Activated naive CD8-positive, alpha-beta T cell treated with anti-CD3 and anti-CD28 coated beads for 36 hours (primary cell): ENCODE results near the gene MAGEE1. TPM values are rescaled to one million over a fixed set of nuclear protein-coding genes. Genes with fewer than 3 reads are reported as not detected.
A peak's percentile ranks its signal among the peaks of the same experiment; 100 is the strongest.

Experiments used
- DNase-seq: peaks from one replicate; pipeline ENCODE4 v3.0.0; 2021
- H3K27ac Mint-ChIP-seq: one replicate; pipeline ENCODE4 v1.8.0; 2022; ENCODE audit warnings: mild to moderate bottlenecking, moderate library complexity, mixed read lengths
- H3K27me3 Mint-ChIP-seq: one replicate; pipeline ENCODE4 v1.8.0; 2022; ENCODE audit warnings: mild to moderate bottlenecking, mixed read lengths
- H3K36me3 Mint-ChIP-seq: one replicate; pipeline ENCODE4 v1.8.0; 2021; ENCODE audit warnings: mild to moderate bottlenecking, mixed read lengths
- H3K4me1 Mint-ChIP-seq: one replicate; pipeline ENCODE4 v1.8.0; 2021; ENCODE audit warnings: mixed read lengths
- H3K4me3 Mint-ChIP-seq: one replicate; pipeline ENCODE4 v1.8.0; 2022; ENCODE audit warnings: mild to moderate bottlenecking, moderate library complexity, mixed read lengths
- H3K9me3 Mint-ChIP-seq: one replicate; pipeline ENCODE4 v1.8.0; 2022; ENCODE audit warnings: mixed read lengths
- total RNA-seq, 2 experiments: library from RNA; stranded (reverse); gene quantifications; one replicate each; pipeline ENCODE4 v1.2.3, GENCODE V29; 2021

The MAGEE1 gene
- 1 to 10 TPM; 4.6 to 5.3 TPM for total RNA-seq

- Mint-ChIP-seq H3K27ac (peak within 1 kb of the TSS; percentile 81), H3K4me3 (peak within 1 kb of the TSS; percentile 85), H3K27me3 (no peaks in the 10 kb centered on the region), H3K36me3 (no peaks in the 10 kb centered on the region), H3K4me1 (peaks cover 24% of the 10 kb centered on the region), H3K9me3 (no peaks in the 10 kb centered on the region)
- peak; percentile 75 for DNase-seq
Measured at GRCh38 chrX:76427560-76428242, at the start of gene MAGEE1. MAGEE1 (plus strand) TSS chrX:76427710; CDS start chrX:76427931, 221 bp downstream.

GRCh38 chrX:76398970-76399369, 28.5 kb upstream of the MAGEE1 start:
- Mint-ChIP-seq H3K9me3 (peaks cover 5% of the 10 kb centered on the region), H3K36me3 (no peaks in the 10 kb centered on the region), H3K27me3 (no peaks in the 10 kb centered on the region), H3K27ac (no peak overlapping the region), H3K4me3 (no peak overlapping the region), H3K4me1 (no peaks in the 10 kb centered on the region)
- DNase-seq, result no peak

DNA sequence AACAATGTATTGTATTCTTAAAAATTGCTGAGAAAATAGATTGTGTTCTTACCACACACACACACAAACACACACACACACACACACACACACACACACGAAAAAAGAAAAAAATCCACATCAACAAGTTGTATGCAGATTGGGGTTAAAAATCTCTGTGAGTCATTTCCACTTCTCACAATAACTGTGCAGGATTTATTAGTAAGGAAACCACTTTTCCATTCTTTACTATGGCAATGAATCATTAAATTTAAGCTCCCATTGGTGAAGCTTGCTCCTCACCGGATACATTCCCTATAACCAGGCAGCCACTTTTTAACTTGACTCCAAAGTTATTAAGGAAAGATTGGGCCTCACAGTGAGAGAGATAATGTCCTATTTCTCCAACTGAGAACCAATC, 19.7 kb upstream of the MAGEE1 start:
- Mint-ChIP-seq H3K27me3 (no peaks in the 10 kb centered on the region), H3K4me3 (no peak overlapping the region), H3K9me3 (no peaks in the 10 kb centered on the region), H3K36me3 (no peaks in the 10 kb centered on the region), H3K4me1 (no peaks in the 10 kb centered on the region), H3K27ac (no peak overlapping the region)
- DNase-seq, result no peak

- H3K27ac Mint-ChIP-seq, result no peak overlapping the region
- no peak overlapping the region for H3K4me3 Mint-ChIP-seq
Measured at GRCh38 chrX:76420237-76420636, 7.3 kb upstream of the MAGEE1 start.

DNA sequence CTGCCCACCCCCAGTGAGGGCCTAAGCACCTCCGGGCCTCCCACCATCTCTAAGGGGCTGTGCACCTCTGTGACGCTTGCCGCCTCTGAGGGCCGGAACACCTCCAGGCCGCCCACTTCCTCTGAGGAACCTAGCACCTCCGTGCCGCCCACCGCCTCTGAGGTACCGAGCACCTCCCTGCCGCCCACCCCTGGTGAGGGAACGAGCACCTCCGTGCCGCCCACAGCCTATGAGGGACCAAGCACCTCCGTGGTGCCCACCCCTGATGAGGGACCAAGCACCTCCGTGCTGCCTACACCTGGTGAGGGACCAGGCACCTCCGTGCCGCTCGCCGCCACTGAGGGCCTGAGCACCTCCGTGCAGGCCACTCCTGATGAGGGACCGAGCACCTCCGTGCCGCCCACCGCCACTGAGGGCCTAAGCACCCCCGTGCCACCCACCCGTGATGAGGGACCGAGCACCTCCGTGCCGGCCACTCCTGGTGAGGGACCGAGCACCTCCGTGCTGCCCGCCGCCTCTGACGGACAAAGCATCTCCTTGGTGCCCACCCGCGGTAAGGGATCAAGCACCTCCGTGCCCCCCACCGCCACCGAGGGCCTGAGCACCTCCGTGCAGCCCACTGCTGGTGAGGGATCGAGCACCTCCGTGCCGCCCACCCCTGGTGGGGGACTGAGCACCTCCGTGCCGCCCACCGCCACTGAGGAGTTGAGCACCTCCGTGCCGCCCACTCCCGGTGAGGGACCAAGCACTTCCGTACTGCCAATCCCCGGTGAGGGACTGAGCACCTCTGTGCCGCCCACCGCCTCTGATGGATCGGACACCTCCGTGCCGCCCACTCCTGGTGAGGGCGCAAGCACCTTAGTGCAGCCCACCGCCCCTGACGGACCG, 977 bp downstream of the MAGEE1 start:
- Mint-ChIP-seq H3K4me1 (peaks cover 27% of the 10 kb centered on the region), H3K9me3 (no peaks in the 10 kb centered on the region), H3K36me3 (no peaks in the 10 kb centered on the region), H3K27ac (peak overlapping the region; percentile 81), H3K4me3 (peak overlapping the region; percentile 85), H3K27me3 (no peaks in the 10 kb centered on the region)
- DNase-seq, result peak; percentile 40

More at GRCh38 chrX:76420237-76420636, 7.3 kb upstream of the MAGEE1 start:
- no peaks in the 10 kb centered on the region for H3K9me3 Mint-ChIP-seq
- DNase-seq, result no peak
- H3K4me1 Mint-ChIP-seq, result peaks cover 1% of the 10 kb centered on the region
- no peaks in the 10 kb centered on the region for H3K36me3 Mint-ChIP-seq
- H3K27me3 Mint-ChIP-seq, result no peaks in the 10 kb centered on the region

DNA sequence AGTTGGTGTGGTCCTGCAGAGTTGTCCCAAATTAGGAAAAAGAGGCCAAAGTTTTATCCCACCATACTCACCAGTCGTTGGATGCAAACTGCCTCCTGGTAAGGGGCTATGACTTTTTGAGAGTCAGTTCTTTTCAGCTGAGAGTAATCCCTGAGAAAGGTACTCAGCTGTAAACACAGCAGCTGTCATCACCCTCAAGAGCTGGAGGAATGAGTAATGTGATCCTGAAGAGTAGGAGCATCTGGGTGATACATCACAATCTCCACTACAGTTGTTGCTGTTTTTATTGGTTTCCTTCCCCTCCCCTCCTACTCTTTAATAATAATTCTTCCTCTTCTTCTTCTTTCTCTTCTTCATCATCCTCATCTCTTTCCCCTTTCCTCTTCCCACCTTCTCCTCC, 5.7 kb downstream of the MAGEE1 start:
- Mint-ChIP-seq H3K9me3 (no peaks in the 10 kb centered on the region), H3K27me3 (no peaks in the 10 kb centered on the region), H3K4me3 (no peak overlapping the region), H3K27ac (no peak overlapping the region), H3K36me3 (no peaks in the 10 kb centered on the region), H3K4me1 (peaks cover 39% of the 10 kb centered on the region)
- DNase-seq, result no peak

DNA sequence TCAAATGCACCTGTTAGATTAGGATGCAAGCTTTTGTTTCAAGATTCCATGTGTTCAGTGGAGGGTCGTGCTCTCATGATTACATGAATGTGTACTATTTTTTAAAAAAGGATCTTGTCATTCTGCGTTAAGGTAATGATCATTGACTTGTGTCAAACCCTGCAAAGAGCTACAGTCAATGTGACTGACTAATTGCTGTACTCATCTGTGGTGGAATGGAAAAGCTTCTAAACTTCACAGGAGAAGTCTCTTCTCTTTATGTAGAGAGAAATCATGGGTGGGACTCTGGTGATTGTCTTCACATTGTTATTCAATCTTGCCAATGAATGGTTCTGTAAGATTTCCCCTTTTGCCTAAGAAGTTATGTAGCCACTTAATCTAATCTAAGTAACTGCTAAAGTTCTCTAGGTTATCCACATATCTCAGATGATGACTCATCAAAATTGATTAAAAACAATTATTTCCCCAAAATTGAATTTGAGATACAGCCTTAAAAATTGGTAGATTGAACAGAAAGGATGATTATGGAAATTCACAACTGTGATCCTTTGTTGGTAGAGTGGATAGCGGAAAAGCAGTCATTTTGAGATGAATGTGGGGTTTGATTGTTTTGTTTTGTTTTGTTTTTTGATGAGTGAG, 6.7 kb downstream of the MAGEE1 start:
- H3K27ac Mint-ChIP-seq, result no peak overlapping the region

DNA sequence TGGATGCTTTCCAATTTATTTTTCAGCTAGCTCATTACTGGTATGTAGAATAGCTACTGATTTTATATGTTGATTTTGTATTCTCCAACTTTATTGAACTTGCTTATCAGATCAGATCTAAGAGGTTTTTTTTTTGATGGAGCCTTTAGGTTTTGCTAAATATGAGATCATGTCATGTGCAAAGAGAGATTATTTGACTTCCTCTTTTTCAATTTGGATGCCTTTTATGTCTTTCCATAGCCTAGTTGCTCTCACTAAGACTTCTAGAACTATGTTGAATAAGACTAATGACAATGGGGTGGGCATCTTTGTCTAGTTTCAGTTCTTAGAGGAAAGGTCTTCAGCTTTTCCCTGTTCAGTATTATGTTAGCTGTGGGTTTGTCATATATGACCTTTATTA, 11.7 kb downstream of the MAGEE1 start:
- peaks cover 15% of the 10 kb centered on the region for H3K36me3 Mint-ChIP-seq
- H3K4me1 Mint-ChIP-seq, result peaks cover 19% of the 10 kb centered on the region
- no peaks in the 10 kb centered on the region for H3K27me3 Mint-ChIP-seq
- peaks cover 13% of the 10 kb centered on the region for H3K9me3 Mint-ChIP-seq
- no peak overlapping the region for H3K27ac Mint-ChIP-seq
- no peak for DNase-seq
- no peak overlapping the region for H3K4me3 Mint-ChIP-seq

More for the DNA sequence above, 6.7 kb downstream of the MAGEE1 start:
- DNase-seq, result no peak
- Mint-ChIP-seq H3K4me3 (no peak overlapping the region), H3K4me1 (peaks cover 43% of the 10 kb centered on the region), H3K9me3 (no peaks in the 10 kb centered on the region), H3K36me3 (peaks cover 3% of the 10 kb centered on the region), H3K27me3 (no peaks in the 10 kb centered on the region)

GRCh38 chrX:76453737-76454406, 26.4 kb downstream of the MAGEE1 start:
- Mint-ChIP-seq H3K36me3 (peaks cover 5% of the 10 kb centered on the region), H3K27me3 (no peaks in the 10 kb centered on the region), H3K4me1 (no peaks in the 10 kb centered on the region), H3K27ac (no peak overlapping the region), H3K9me3 (no peaks in the 10 kb centered on the region), H3K4me3 (no peak overlapping the region)
- DNase-seq, result no peak

- no peak for DNase-seq
- Mint-ChIP-seq H3K4me3 (no peak overlapping the region), H3K27ac (no peak overlapping the region), H3K9me3 (no peaks in the 10 kb centered on the region), H3K4me1 (no peaks in the 10 kb centered on the region), H3K27me3 (no peaks in the 10 kb centered on the region), H3K36me3 (peaks cover 5% of the 10 kb centered on the region)
Measured at GRCh38 chrX:76454456-76454927, 27.0 kb downstream of the MAGEE1 start.

DNA sequence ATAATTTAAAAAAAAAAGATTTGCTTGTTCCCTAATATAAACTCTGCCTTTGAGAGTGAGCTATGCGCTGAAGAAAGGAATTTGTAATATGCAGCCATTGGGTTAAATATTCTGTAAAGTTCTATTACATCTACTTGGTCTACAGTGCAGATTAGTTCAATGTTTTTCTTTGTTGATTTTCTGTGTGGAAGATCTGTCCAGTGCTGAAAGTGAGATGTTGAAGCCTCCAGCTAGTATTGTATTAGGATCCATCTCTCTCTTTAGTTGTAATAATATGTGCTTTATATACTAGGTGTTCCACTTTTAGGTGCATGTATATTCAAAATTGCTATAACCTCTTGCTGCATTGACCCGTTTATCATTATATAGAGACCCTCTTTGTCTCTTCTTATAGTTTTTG, 49.8 kb downstream of the MAGEE1 start:
- no peak for DNase-seq
- peaks cover 1% of the 10 kb centered on the region for H3K36me3 Mint-ChIP-seq
- no peak overlapping the region for H3K4me3 Mint-ChIP-seq
- no peaks in the 10 kb centered on the region for H3K4me1 Mint-ChIP-seq
- no peak overlapping the region for H3K27ac Mint-ChIP-seq
- H3K27me3 Mint-ChIP-seq, result no peaks in the 10 kb centered on the region
- peaks cover 24% of the 10 kb centered on the region for H3K9me3 Mint-ChIP-seq
